Activated T-helper 1 cell treated with Interleukin-2 at 50 U/mL for 16 hours (primary cell): Measurements from ENCODE around the gene SREBF1.

ENCODE experiments used
- DNase-seq: peaks from one replicate; pipeline ENCODE4 v3.0.0-alpha.2; 2020; ENCODE audit warnings: low read depth

The SREBF1 gene

GRCh38 chr17:17859909-17860765, 23.4 kb upstream of the SREBF1 start:
- DNase-seq = peak; percentile 53

DNA sequence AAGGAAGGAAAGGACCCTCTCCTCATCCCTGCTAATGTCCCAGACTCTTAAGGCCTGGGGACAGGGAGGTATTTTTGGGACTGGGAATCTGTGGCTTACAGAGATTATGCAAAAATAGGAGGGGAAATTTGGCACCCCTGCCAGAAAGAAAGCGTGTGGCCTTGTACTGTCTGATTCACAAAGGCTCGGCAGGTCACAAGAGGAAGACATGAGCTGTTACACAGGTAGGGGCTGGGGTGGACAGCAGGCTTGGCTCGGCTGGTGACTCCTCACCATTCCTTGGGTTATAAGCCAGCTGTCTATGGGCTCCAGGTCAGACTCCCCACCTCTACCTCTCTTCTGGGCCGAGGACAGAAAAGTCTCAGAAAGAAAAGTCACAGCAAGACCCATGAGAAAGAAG, 20.7 kb upstream of the SREBF1 start:
- no peak for DNase-seq

GRCh38 chr17:17856386-17856785, 19.6 kb upstream of the SREBF1 start:
- DNase-seq = no peak

- no peak for DNase-seq
Measured at GRCh38 chr17:17855976-17856375, 19.2 kb upstream of the SREBF1 start.

DNA sequence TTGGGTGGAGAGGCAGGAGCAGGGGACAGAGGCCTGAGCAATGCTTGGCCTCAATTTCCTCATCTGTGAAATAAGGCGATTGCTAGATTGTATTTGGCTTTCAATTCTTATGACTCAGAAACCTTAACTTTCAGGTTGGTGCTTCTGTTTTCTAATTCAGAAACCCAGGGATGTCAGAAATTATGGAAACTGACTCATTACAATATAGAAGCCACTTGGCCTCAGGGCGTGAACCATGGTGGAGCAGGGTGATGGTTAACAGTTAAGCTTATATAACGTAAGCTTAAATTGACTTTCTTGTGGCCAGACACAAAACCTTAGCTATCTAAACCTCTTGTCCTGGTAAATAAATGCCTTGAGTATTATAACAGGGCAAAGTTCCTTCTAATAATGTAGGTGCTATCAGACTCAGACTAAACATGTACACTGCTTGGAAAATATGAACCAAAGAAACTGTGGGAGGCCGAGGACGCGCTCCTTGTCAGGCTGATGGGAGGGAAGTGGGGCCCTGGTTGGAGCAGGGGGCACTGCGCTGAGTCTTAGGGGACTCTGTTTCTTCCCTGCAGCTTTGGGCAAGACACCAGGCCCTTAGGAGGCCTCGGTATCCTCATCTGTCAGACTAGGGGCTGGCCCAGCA, 17.1 kb upstream of the SREBF1 start:
- DNase-seq = no peak

GRCh38 chr17:17852930-17853329, 16.1 kb upstream of the SREBF1 start:
- no peak for DNase-seq

- no peak for DNase-seq
Measured at GRCh38 chr17:17851103-17852002, 14.6 kb upstream of the SREBF1 start.

DNA sequence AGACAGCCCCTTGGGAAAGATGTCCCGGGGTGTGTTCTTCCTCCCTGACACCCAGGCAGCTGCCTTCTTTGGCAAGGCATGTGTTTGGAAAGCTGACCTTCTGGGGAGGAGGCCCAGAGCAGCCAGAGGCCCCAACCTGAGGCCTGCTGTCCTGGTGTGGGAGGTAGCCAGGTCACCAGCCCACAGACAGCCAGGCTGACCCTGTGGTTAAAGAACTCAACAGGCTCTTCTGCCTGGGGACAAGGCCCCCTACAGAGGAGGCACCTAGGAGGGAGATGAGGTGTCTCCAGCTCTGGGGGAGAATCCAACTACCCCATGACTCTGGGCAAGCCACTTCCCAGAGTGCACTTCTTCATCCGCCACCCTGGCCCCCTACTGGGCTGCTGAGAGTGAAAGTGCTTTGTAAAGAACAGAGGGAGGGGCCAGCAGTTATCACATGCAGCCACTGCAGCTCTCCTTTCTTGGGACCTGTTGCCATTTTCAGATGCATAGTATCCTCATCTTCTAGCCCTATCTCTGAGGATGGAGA, 13.1 kb upstream of the SREBF1 start:
- DNase-seq = peak; percentile 33

DNA sequence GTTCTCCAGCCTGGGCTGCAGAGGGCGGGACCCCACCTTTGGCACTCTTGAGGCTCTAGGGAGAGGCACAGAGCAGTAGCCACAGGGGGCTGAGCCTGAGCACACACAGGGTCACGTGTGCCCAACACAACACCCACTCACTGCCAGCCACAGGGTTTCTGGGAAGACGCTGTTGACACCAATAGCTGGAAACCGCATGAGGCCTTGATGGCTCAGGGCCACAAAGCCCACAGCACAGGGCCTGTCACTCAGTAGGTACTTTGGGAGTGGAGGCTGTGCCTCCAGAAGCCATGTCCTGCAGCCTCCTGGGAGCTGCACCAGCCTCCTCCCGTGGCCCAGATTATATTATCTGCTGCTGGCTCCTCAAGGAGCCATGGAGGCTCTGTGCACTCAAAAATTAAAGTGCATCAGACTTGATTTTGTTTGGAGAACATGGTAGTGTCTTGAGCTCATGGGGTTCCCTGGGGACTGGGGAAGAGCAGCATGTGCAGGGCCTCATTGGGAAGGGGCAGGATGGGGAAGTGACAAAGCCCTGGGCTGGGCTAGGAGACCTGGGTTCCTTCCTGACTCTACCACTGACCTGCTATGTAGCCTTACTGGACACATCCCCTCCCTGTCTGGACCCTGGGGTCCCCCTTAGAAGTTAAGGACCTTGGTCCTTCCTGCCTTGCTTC, 12.5 kb upstream of the SREBF1 start:
- DNase-seq = peak; percentile 71

DNA sequence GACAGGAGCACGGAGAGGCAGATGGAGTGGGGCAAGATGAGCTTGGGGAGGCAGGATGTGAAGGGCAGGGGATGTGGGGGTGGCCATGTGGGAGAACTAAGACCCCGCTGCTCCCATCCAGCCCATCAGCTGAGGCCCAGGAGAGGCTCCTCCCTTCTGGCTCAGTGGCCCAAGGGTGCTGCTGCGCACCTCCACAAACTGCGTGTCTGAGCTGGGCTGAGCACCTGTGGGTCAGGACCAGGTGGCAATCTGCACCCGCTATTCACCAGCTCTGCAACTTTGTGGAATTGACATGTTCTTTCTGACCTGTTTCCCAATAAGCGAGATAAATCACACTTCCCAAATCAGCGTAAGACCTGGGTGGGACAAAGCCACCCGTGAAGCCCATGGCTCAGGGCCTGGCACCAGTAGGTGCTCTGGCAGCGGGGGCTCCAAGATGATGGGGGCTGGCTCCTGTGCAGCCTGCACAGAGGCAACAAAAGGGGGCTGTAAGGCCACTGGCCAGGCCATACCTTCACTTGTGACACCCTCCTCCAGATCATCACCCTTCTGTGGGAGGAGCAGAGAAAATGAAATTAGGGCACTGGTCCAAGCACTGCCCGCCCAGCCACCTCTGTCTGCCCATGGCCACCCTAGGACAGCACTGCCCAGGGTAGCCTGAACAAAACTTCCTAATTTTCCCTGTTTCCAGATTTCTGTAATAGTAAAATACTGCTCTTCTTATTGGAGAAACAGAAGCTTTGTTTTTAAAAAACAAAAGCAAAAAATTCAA, 11.7 kb upstream of the SREBF1 start:
- DNase-seq = no peak

DNA sequence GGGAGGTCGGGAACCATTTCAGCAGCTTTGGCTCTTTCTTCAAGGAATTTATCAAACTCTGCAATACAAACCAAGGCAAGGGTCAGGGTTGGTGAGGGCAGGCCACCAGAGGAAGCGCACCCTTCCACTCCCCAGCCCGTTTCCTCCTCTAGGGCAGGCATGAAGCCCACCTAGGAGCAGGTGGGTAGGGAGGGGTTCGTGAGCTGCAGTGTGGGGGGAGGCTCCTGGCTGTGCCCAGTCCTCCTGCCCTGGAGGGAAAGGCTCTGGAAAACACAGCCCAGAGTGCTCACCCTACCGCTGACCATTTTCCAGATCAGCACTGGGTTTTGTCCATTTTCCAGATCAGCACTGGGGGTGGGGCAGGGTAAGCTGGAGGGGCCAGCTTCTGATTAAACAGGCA, 10.9 kb upstream of the SREBF1 start:
- no peak for DNase-seq

GRCh38 chr17:17847118-17847689, 10.4 kb upstream of the SREBF1 start:
- DNase-seq = no peak

DNA sequence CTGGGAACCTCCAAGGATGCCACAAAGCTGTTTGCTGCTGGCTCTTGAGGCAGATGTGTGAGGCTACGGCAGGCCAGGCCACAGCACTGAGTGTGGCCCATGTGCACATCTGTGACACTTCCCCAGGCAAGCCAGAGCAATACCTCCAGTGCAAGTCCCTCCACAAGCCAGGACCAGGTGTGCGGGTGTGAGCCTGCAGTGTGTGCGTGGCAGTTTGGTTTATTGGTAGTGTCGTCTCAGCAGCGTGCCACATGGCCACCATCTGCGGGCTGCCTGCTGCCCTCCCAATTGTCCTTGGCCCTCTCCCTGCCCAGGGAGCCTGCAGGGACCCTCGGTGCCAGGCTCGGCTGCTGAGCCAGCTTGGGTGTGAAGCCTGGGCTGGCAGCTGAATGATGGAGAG, 9.9 kb upstream of the SREBF1 start:
- DNase-seq = no peak

- DNase-seq = no peak
Measured at GRCh38 chr17:17846003-17846402, 9.2 kb upstream of the SREBF1 start.

GRCh38 chr17:17845046-17845775, 8.4 kb upstream of the SREBF1 start:
- no peak for DNase-seq

DNA sequence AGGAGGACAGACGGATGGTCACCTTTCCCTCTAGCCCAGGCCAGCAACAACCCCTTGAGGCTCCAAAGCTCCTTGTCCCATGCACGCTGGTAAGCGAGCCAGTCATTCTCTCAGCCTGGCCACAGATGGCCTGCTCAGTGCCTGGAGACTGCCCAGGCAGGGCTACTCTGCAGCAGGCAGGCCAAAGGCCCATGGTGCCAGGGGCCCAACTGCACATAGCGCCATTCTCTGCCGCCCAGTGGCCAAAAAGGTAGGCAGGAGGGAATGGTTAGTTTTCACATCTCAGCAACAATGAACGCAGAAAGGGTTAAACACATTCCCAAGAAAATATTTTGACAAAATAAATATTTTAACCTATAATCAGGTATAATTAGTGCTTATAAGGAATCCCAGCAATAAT, 7.7 kb upstream of the SREBF1 start:
- DNase-seq = no peak

GRCh38 chr17:17844079-17844478, 7.3 kb upstream of the SREBF1 start:
- DNase-seq = no peak

- no peak for DNase-seq
Measured at GRCh38 chr17:17843096-17843495, 6.3 kb upstream of the SREBF1 start.

DNA sequence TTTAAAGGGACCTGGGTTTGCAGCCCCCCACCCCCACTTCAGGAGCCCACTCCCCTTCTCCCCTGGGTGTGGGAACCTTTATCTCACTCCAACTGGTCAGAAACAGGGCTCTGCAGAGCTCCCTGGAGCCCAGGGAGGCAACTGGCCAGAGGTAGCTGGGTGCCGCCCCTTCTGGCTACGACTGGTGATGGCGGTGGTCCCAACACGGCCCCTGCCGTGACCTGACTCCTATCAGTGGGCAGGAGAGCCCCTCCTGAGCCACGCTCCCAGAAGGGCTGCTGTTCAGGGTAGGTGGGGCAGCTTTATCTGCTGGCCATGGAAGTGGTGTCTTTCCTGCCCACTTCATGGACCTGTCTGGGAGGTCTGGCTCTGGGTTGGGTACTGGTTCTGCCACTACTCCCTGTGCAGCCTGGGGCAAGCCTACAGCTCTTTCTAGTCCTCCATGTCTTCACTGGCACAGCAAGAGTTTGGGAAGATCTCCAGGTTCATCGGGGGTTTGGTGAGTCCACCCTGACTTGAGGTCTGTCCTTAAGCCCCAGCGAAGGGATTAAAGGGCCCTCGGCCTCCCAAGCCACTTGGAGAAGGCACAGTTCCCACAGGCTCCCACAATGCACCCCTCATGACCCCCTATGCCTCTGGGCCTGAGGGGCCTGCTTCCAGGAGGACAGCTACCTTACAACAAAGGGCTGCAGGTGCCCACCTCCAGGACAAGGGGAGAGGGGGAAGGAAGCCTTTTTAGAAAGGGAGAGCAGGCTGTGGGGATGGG, 5.5 kb upstream of the SREBF1 start:
- DNase-seq = no peak
